Fibroblast of skin of scalp (primary cell): ENCODE measurements around the gene NUAK2.
"Not testable (repeated sequence)": the region's sequence is repeated elsewhere in the genome, so short reads cannot be mapped to it uniquely, and the experiment has no call there.

ENCODE experiments used
- DNase-seq: peaks from one replicate; pipeline ENCODE4 v3.0.0-alpha.2; 2013

The NUAK2 gene

GRCh38 chr1:205318231-205318991 lies 3.1 kb downstream of the NUAK2 start:
- DNase-seq = no peak

- DNase-seq = no peak
These were observed 4.1 kb downstream of the NUAK2 start for GRCh38 chr1:205317311-205317917.

- DNase-seq = no peak
These were observed 5.4 kb downstream of the NUAK2 start for GRCh38 chr1:205316161-205316566.

GRCh38 chr1:205315008-205315618 lies 6.4 kb downstream of the NUAK2 start:
- DNase-seq = no peak

GRCh38 chr1:205313563-205314308 lies 7.8 kb downstream of the NUAK2 start:
- DNase-seq = peak; percentile 85

GRCh38 chr1:205312866-205313562 lies 8.5 kb downstream of the NUAK2 start:
- no peak for DNase-seq

- no peak for DNase-seq
These were observed 10.4 kb downstream of the NUAK2 start for GRCh38 chr1:205310976-205311704.

GRCh38 chr1:205309741-205310140 lies 11.8 kb downstream of the NUAK2 start:
- no peak for DNase-seq

- no peak for DNase-seq
These were observed 14.5 kb downstream of the NUAK2 start for GRCh38 chr1:205306929-205307566.

- DNase-seq = no peak
These were observed 16.9 kb downstream of the NUAK2 start for GRCh38 chr1:205304695-205305070.

- no peak for DNase-seq
These were observed 17.4 kb downstream of the NUAK2 start for GRCh38 chr1:205304046-205304694.

GRCh38 chr1:205303247-205303888 lies 18.2 kb downstream of the NUAK2 start:
- no peak for DNase-seq

GRCh38 chr1:205301842-205302588 lies 19.5 kb downstream of the NUAK2 start:
- peak; percentile 52 for DNase-seq

GRCh38 chr1:205301205-205301821 lies 20.2 kb downstream of the NUAK2 start:
- DNase-seq = peak; percentile 99

- no peak for DNase-seq
These were observed 21.4 kb downstream of the NUAK2 start for GRCh38 chr1:205300149-205300548.

GRCh38 chr1:205298191-205298994 lies 23.2 kb downstream of the NUAK2 start:
- peak; percentile 99 for DNase-seq

GRCh38 chr1:205297546-205298177 lies 23.9 kb downstream of the NUAK2 start:
- DNase-seq = not testable (repeated sequence)

- no peak for DNase-seq
These were observed 25.4 kb downstream of the NUAK2 start for GRCh38 chr1:205296154-205296553.
